ENCODE measurements around the gene EIF4B. TPM values are rescaled to one million over a fixed set of nuclear protein-coding genes. Genes with fewer than 3 reads are reported as not detected.

The EIF4B gene
- total and polyA plus RNA-seq, 9 of the 15 experiments (the other 6 are each of a cell fraction or from before 2014, with no cell fraction given), result 138 to 669 (median 552) TPM

DNA sequence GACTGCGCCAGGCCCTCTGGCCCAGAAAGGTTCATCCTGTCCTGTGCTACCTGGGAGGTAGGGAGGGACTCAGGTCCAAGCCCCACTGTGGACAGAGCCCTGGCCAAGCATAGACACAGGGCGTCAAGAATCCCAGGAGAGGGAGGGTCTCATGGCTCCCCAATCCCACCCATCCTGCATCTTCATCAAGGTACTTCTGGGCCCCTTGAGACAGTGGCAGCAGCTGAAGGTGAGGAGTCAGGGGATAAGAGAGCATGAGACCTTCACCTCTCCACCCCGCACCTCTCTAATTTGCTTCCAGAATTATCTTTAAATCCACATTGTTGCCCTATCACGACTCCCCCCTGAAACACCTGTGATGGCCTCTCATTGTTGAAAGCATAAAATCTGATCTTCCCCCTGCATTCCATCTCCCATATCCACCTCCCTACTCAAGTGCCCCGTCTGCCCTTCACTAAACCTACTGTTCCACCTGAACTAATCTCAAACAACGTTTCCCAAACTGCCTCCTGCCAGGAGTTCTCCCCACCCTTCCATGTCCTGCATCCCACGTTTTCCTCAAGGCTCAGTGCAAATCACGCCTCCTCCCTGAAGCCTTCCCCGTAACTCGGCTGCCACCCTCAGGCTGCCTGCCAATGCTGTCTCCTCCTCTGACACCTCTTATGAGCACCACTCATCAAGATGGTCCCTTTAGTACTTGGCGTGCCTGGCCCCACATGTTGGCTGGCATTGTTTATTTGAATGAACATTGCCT, 30.3 kb upstream of the EIF4B start (continued):
- TF ChIP-seq HLTF (IDR thresholded peaks at IDR 0.05) (0 out of 2 replicates have a peak, but pooled peaks have one; percentile 39), HMG20B (CRISPR knock-in tag; IDR thresholded peaks at IDR 0.05) (no peak), HDGF (IDR thresholded peaks at IDR 0.05) (peak; percentile 64; the same call in 1 of the 2 replicates), GATAD2A (IDR thresholded peaks at IDR 0.05) (no peak), RHOXF2B (CRISPR knock-in tag; conservative IDR thresholded peaks at IDR 0.05) (no peak), NEUROD1 (IDR thresholded peaks at IDR 0.05; ENCODE audit: borderline replicate concordance, low read depth, low read length, partially characterized antibody) (peak; percentile 20), JUND (IDR thresholded peaks at IDR 0.05; ENCODE audit: borderline replicate concordance, low read depth, low read length) (0 out of 2 replicates have a peak, but pooled peaks have one; percentile 22), JUND (tag; IDR thresholded peaks at IDR 0.05; ENCODE audit: borderline replicate concordance, low read depth, low read length) (no peak), POLR2B (IDR thresholded peaks at IDR 0.05; ENCODE audit: low read depth, partially characterized antibody) (no peak), ZNF239 (CRISPR knock-in tag; IDR thresholded peaks at IDR 0.05) (no peak), NFRKB (IDR thresholded peaks at IDR 0.05; ENCODE audit: low read depth) (no peak), C11orf30 (IDR thresholded peaks at IDR 0.05; ENCODE audit: low read depth) (no peak), ZNF274 (IDR thresholded peaks at IDR 0.05; ENCODE audit: borderline replicate concordance, low read depth, low read length) (no peak), KDM1A (IDR thresholded peaks at IDR 0.05) (peak; percentile 66 to 75; a peak in 3 of 4 replicates), ZFP36 (IDR thresholded peaks at IDR 0.05; ENCODE audit: low read depth, low read length, partially characterized antibody) (peak; percentile 92), CAMTA2 (CRISPR knock-in tag; conservative IDR thresholded peaks at IDR 0.05) (no peak), RBM34 (IDR thresholded peaks at IDR 0.05; ENCODE audit: borderline replicate concordance, insufficient read depth, low read length) (no peak), CEBPG (CRISPR knock-in tag; IDR thresholded peaks at IDR 0.05) (no peak), CEBPG (tag; conservative IDR thresholded peaks at IDR 0.05 in 1 of 2, IDR thresholded peaks at IDR 0.05 in 1 of 2) (no peak), CC2D1A (IDR thresholded peaks at IDR 0.05) (peak; percentile 50; the same call in 1 of the 2 replicates), ZNF551 (CRISPR knock-in tag; IDR thresholded peaks at IDR 0.05) (no peak), ZNF583 (CRISPR knock-in tag; IDR thresholded peaks at IDR 0.05) (no peak), ATF1 (CRISPR knock-in tag; IDR thresholded peaks at IDR 0.05) (no peak), ATF1 (tag; IDR thresholded peaks at IDR 0.05) (no peak), ARID1B (IDR thresholded peaks at IDR 0.05) (no peak)
- TF ChIP-seq, protein P1, sequence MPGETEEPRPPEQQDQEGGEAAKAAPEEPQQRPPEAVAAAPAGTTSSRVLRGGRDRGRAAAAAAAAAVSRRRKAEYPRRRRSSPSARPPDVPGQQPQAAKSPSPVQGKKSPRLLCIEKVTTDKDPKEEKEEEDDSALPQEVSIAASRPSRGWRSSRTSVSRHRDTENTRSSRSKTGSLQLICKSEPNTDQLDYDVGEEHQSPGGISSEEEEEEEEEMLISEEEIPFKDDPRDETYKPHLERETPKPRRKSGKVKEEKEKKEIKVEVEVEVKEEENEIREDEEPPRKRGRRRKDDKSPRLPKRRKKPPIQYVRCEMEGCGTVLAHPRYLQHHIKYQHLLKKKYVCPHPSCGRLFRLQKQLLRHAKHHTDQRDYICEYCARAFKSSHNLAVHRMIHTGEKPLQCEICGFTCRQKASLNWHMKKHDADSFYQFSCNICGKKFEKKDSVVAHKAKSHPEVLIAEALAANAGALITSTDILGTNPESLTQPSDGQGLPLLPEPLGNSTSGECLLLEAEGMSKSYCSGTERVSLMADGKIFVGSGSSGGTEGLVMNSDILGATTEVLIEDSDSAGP (CRISPR knock-in tag; IDR thresholded peaks at IDR 0.05), result no peak
- TF ChIP-seq, protein P2, sequence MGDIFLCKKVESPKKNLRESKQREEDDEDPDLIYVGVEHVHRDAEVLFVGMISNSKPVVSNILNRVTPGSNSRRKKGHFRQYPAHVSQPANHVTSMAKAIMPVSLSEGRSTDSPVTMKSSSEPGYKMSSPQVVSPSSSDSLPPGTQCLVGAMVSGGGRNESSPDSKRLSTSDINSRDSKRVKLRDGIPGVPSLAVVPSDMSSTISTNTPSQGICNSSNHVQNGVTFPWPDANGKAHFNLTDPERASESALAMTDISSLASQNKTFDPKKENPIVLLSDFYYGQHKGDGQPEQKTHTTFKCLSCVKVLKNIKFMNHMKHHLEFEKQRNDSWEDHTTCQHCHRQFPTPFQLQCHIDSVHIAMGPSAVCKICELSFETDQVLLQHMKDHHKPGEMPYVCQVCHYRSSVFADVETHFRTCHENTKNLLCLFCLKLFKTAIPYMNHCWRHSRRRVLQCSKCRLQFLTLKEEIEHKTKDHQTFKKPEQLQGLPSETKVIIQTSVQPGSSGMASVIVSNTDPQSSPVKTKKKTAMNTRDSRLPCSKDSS (IDR thresholded peaks at IDR 0.05; ENCODE audit: low read depth, partially characterized antibody), result no peak
- TF ChIP-seq, protein P3, sequence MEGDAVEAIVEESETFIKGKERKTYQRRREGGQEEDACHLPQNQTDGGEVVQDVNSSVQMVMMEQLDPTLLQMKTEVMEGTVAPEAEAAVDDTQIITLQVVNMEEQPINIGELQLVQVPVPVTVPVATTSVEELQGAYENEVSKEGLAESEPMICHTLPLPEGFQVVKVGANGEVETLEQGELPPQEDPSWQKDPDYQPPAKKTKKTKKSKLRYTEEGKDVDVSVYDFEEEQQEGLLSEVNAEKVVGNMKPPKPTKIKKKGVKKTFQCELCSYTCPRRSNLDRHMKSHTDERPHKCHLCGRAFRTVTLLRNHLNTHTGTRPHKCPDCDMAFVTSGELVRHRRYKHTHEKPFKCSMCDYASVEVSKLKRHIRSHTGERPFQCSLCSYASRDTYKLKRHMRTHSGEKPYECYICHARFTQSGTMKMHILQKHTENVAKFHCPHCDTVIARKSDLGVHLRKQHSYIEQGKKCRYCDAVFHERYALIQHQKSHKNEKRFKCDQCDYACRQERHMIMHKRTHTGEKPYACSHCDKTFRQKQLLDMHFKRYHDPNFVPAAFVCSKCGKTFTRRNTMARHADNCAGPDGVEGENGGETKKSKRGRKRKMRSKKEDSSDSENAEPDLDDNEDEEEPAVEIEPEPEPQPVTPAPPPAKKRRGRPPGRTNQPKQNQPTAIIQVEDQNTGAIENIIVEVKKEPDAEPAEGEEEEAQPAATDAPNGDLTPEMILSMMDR (IDR thresholded peaks at IDR 0.05 in 2 of 3, conservative IDR thresholded peaks at IDR 0.05 in 1 of 3; ENCODE audit: insufficient read depth in 2 of 3, low read depth in 1 of 3, low read length in 3 of 3), result peak; percentile 64 to 73 (median 67)
